ENCODE measurements around the gene AUP1.

Gene AUP1

GRCh38 chr2:74503506-74504475 is 25.7 kb downstream of the AUP1 start:
- Mint-ChIP-seq H3K9me3 (no peaks in the 10 kb centered on the region), H3K36me3 (ENCODE audit: low read depth) (peaks cover 31% of the 10 kb centered on the region), H3K4me3 (peak overlapping the region; percentile 57), H3K4me1 (peaks cover 67% of the 10 kb centered on the region), H3K27ac (no peak overlapping the region), H3K27me3 (peaks cover 58% of the 10 kb centered on the region)
- DNase-seq (no peak), ATAC-seq (no peak)

DNA sequence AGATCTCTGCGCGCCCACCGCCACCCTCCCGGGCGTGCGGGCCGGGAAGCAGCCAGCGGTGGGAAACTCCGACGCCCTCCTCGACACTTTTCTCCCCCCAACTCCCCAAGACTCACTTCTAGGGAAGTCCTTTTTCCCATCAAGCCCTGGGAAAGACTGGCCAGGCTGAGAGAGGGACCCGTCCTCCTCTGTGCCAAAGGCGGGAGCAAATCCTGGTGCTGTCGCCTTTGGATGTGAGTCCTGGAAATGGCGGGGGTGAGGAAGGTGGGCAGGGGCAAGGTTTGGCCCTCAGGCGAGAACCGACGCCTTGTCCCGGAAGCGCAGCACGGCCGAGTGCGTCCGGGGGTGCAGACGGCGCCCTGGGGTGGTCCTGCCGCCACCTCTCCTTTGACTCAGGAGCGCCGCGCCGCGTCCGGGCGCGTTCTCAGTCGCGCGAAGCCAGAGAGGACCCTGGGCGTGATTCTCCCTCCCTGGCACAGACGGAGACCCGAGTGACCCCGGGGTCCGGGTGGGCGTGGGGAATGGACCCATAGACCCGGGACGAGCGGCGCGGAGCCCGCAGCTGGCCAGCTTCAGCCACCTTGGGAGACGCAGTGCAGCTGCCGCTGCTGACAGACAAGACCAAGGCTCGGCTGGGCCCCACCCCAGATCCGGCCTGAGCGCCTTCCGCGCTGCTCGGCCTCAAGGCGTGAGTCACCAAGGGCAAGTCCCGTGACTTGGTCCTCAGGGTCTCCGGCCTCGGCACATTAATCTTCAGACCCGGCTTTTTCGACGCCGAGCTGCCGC is 26.6 kb downstream of the AUP1 start:
- Mint-ChIP-seq H3K36me3 (ENCODE audit: low read depth) (peaks cover 31% of the 10 kb centered on the region), H3K27me3 (peaks cover 66% of the 10 kb centered on the region), H3K4me3 (peak overlapping the region; percentile 57), H3K27ac (no peak overlapping the region), H3K9me3 (no peaks in the 10 kb centered on the region), H3K4me1 (peaks cover 69% of the 10 kb centered on the region)
- peak; percentile 34 for ATAC-seq
- DNase-seq = peak; percentile 64

- no peak for ATAC-seq
- Mint-ChIP-seq H3K9me3 (no peaks in the 10 kb centered on the region), H3K27ac (no peak overlapping the region), H3K4me3 (peak overlapping the region; percentile 57), H3K36me3 (ENCODE audit: low read depth) (peaks cover 28% of the 10 kb centered on the region), H3K4me1 (peaks cover 66% of the 10 kb centered on the region), H3K27me3 (peaks cover 66% of the 10 kb centered on the region)
- DNase-seq = no peak
Measured at GRCh38 chr2:74502147-74502719, 27.3 kb downstream of the AUP1 start.

DNA sequence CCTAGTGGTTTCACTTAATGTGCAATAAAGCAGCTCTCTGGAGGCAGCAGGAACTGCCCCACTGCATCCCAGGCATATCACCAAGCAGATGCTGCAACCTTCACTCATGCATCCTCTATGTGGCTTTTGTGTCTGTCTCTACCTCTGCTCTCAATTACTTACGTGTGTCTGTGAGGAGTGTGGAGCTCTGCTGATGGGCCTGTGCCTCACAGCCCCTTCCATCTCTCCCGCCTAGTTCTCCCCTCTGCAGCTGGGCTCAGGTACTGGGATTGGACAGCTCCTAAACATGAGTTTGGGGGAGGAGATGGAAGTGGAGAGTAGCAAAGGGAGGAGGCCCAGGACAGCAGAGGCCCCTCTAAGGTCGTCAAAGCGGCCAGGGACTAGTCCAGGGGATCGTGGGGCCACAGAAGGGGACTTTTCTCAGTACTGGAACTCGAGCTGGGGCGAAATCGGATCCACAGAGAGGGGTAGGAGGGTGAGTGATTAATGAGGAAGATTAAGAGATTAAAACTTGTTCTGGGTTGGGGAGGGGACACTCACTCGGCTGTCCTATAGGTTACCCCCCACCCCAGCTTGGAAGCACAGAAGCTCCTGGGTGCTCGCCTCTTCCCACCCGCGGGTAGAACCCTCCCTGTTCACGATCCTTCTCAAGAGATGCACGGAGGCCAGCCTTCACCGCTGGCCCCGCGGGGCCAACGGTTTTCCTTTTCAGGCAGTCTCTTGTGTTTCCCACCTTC is 28.0 kb downstream of the AUP1 start:
- Mint-ChIP-seq H3K9me3 (no peaks in the 10 kb centered on the region), H3K4me1 (peaks cover 58% of the 10 kb centered on the region), H3K4me3 (no peak overlapping the region), H3K27me3 (peaks cover 66% of the 10 kb centered on the region), H3K36me3 (ENCODE audit: low read depth) (peaks cover 21% of the 10 kb centered on the region), H3K27ac (no peak overlapping the region)
- DNase-seq (no peak), ATAC-seq (no peak)

DNA sequence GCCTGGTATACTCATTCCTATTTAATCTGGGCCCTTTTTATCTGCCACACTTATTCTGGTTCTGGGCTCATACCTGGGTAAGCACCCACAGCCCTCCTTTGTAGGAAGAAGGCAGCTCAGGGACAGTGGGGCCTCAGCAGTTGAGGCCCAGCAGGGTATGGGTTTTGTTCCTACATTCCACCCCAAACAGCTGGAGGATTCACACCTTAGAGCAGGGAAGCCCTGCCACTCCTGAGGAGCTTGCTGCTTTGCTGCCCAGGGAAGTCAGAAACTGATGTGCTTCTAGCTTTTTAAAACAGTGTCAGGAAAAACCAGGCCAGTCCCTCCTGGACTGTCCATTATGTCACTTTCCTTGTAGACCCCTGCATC is 28.9 kb downstream of the AUP1 start:
- H3K27ac Mint-ChIP-seq = no peak overlapping the region
- H3K36me3 Mint-ChIP-seq (ENCODE audit: low read depth) = peaks cover 15% of the 10 kb centered on the region
- H3K27me3 Mint-ChIP-seq = peaks cover 66% of the 10 kb centered on the region
- DNase-seq (no peak), ATAC-seq (no peak)
- no peaks in the 10 kb centered on the region for H3K9me3 Mint-ChIP-seq
- H3K4me3 Mint-ChIP-seq = no peak overlapping the region
- H3K4me1 Mint-ChIP-seq = peaks cover 52% of the 10 kb centered on the region

- H3K9me3 Mint-ChIP-seq = no peaks in the 10 kb centered on the region
- H3K4me3 Mint-ChIP-seq = no peak overlapping the region
- no peak overlapping the region for H3K27ac Mint-ChIP-seq
- no peak for ATAC-seq
- no peak for DNase-seq
- peaks cover 10% of the 10 kb centered on the region for H3K36me3 Mint-ChIP-seq (ENCODE audit: low read depth)
- peaks cover 50% of the 10 kb centered on the region for H3K4me1 Mint-ChIP-seq
- H3K27me3 Mint-ChIP-seq = peaks cover 64% of the 10 kb centered on the region
Measured at GRCh38 chr2:74499940-74500577, 29.4 kb downstream of the AUP1 start.

DNA sequence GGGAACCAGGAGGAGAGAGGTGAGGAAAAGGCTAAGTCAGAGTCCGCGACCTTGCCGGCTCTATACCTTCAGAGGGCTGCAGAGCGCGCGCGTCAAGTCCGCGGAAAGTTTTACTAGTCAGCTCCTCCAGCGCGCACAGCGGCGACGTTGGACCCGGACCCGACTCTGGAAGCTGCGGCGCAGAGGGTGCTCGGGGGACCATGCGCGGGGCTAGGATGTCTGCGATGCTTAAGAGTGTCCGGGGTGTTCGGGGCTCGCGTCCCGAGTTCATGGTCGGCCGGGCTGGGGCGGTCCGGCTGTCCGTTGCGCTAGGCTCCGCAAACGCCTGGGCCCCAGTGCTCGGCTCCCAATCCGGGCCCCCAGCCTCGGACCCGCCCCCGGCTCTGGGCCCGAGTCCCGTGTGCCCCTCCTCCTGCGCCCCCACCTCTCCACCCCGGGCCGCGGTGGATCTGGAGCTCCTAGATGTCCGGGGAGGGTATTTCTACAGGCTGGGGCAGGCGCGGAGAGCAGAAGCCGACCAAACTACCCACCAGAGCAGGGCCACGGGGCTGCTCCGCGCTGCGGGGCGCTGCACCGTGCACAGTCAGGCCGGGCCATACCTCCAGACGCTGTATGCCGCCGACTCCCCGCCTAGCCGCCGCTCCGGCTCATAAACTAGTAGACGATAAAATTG is 30.1 kb downstream of the AUP1 start, which contains the start of gene LBX2:
Gene LBX2, minus strand, starts transcription at position 337 of the 673 bp plus-strand sequence. Its CDS starts 66 bp downstream, at position 271.
- Mint-ChIP-seq H3K27me3 (peaks cover 58% of the 10 kb centered on the region), H3K27ac (no peak within 1 kb of the TSS), H3K36me3 (ENCODE audit: low read depth) (peaks cover 3% of the 10 kb centered on the region), H3K4me1 (peaks cover 45% of the 10 kb centered on the region), H3K9me3 (no peaks in the 10 kb centered on the region), H3K4me3 (peak within 1 kb of the TSS; percentile 77)
- peak; percentile 33 for ATAC-seq
- peak; percentile 56 for DNase-seq

DNA sequence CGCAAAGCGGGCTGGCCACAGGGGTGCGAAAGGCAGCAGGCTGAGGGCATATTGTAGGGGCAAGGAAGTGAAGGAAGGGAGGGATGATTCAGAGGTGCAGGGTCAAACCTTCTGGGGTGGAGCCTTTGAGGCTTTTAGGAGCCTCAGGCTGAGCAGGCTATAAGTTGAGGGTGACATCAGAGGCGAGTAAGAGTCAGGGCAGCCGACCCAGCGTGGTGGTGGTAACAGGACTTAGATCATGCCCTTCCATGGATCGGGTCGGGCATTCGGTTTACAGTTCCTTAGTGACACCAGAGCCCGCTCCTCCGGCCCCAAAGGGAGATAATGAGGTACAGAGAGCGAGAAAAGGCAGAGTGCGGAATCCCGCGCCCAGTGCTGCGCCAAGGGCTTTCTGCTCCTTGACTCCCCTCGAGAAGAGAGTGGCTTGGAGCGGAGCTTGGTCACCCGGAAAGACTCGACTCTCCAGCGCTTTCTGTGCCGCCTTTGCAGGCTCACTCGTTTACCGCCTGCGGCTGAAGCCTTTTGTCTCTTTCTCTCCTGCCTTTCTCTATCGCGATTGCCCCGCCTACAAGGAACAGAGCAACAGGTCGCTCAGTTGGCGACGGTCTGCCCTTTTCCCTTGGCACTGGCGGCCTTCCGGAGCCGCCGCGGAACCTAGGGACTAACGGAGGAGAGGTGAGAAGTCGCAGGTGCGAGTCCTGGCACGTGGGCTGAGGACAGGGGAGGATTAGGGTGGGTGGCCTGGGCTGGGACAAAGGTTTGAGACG is 30.8 kb downstream of the AUP1 start:
- Mint-ChIP-seq H3K4me1 (peaks cover 38% of the 10 kb centered on the region), H3K4me3 (peak overlapping the region; percentile 77), H3K36me3 (ENCODE audit: low read depth) (no peaks in the 10 kb centered on the region), H3K9me3 (no peaks in the 10 kb centered on the region), H3K27me3 (peaks cover 51% of the 10 kb centered on the region), H3K27ac (peak overlapping the region; percentile 9)
- DNase-seq (peak; percentile 37), ATAC-seq (peak; percentile 81)

DNA sequence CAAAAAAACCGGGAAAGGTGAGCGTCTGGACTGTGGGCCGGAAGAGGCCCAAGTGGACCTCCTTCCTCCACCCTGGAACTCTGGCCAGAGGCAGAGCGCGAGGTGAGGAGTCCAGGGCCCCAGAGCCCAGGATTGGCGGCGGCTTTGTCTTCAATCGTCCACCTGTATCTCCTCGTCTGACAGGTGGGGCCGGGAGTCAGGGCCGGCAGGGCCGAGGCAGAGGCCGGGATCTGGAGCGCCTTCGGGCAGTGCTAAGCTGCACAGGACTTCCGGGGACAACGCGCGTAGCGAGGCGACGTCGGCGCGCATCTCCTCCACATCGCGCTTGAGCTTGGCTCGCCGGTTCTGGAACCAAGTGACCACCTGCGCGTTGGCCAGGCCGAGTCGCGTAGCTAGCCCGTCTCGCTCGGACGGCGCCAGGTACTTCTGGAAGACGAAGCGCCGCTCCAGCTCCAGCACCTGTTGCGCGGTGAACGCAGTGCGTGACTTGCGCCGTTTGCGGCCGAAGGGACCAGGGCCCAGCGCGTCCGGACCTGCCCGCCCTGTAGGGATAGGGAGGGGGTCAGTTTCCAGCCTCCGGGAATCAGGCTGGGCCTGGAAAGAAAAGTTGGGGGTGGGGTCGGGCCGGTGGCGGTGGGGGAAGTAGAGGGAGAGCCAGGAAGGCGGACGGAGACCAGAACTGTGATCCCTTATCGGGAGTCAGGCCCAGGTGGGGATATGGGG is 31.6 kb downstream of the AUP1 start:
- Mint-ChIP-seq H3K27me3 (peaks cover 48% of the 10 kb centered on the region), H3K4me3 (peak overlapping the region; percentile 77), H3K36me3 (ENCODE audit: low read depth) (no peaks in the 10 kb centered on the region), H3K9me3 (no peaks in the 10 kb centered on the region), H3K4me1 (peaks cover 32% of the 10 kb centered on the region), H3K27ac (peak overlapping the region; percentile 22)
- peak; percentile 30 for DNase-seq
- ATAC-seq = no peak

DNA sequence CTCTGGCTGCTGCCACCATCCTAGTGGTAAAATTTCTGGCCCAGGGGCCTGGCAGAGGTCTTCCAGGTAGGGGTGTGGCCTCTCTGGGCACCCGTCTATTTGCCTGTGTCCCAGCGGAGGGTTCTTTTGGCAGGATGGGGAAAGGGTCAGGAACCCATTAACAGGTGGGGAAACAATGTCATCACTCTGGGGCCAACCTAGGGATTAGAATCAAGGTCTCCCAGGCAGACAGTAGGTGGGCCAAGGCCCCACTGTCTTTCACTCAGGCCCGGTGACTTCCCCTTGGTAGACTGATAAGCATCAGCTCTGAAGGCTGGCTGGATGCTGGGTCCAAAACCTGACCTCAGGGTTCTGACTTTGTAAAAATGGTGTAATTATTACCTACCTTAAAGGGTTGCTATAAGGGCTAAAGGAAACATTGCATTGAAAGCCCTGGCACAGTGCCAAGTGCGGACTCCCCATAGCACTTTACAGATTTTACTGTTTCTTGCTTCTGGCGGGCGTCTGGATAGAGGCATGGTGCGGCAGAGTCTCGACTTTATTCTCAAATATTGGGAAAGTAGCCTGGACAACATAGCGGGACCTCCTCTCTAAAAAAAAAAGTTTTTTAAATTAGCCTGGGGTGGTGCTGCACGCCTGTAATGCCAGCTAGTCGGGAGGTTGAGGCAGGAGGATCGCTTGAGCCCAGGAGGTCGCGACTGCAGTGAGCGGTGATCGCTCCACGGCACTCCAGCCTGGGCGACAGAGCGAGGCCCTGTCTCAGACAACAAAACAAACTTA is 32.3 kb downstream of the AUP1 start:
- Mint-ChIP-seq H3K9me3 (no peaks in the 10 kb centered on the region), H3K4me3 (peak overlapping the region; percentile 77), H3K27me3 (peaks cover 40% of the 10 kb centered on the region), H3K27ac (peak overlapping the region; percentile 22), H3K36me3 (ENCODE audit: low read depth) (no peaks in the 10 kb centered on the region), H3K4me1 (peaks cover 24% of the 10 kb centered on the region)
- DNase-seq = no peak
- ATAC-seq = no peak

DNA sequence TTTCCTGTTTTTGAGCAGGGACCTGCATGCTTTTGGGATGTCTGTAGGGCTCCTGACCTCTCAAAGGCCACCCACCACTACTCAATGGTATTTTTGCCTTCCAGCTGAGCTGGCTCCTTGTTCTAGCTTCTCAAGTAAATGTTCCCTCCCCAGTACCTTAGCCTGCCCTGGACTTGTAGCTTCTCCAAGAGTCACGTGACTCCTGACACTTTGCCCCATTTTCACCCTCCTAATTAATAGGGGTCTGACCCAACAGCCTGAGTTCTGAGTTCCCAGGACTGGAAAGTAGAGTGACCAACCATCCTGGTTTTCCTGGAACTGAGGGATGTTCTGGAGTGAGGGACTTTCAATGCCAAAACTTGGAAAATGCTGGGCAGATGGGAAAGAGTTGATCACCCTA is 34.1 kb downstream of the AUP1 start:
- Mint-ChIP-seq H3K9me3 (no peaks in the 10 kb centered on the region), H3K36me3 (ENCODE audit: low read depth) (peaks cover 4% of the 10 kb centered on the region), H3K4me1 (peaks cover 20% of the 10 kb centered on the region), H3K27ac (no peak overlapping the region), H3K27me3 (peaks cover 25% of the 10 kb centered on the region), H3K4me3 (no peak overlapping the region)
- ATAC-seq = no peak
- DNase-seq = no peak

GRCh38 chr2:74493546-74493945 is 36.0 kb downstream of the AUP1 start:
- H3K27ac Mint-ChIP-seq = no peak overlapping the region
- H3K36me3 Mint-ChIP-seq (ENCODE audit: low read depth) = peaks cover 5% of the 10 kb centered on the region

More at GRCh38 chr2:74493546-74493945, 36.0 kb downstream of the AUP1 start:
- Mint-ChIP-seq H3K4me3 (no peak overlapping the region), H3K27me3 (peaks cover 10% of the 10 kb centered on the region), H3K9me3 (no peaks in the 10 kb centered on the region), H3K4me1 (peaks cover 10% of the 10 kb centered on the region)
- DNase-seq (no peak), ATAC-seq (no peak)

Measured in activated naive CD8-positive, alpha-beta T cell treated with anti-CD3 and anti-CD28 coated beads, Interleukin-2, amount 50 U/mL, for 24 hours (primary cell).